ENCODE results near the gene NPW. TPM values are rescaled to one million over a fixed set of nuclear protein-coding genes. Genes with fewer than 3 reads are reported as not detected.

Gene NPW
- total and polyA plus RNA-seq, 2 of the 8 experiments (the other 6 are each of a cell fraction or from before 2014, with no cell fraction given): 4.0 to 10.3 TPM

- no peak for TF ChIP-seq RNF2 (IDR thresholded peaks at IDR 0.05; ENCODE audit: borderline replicate concordance, low read depth, low read length, missing control alignments, poor library complexity, severe bottlenecking)
- TF ChIP-seq MAX (IDR thresholded peaks at IDR 0.05): no peak
- no peak for TF ChIP-seq CHD2 (IDR thresholded peaks at IDR 0.05; ENCODE audit: low read length)
- no peak for TF ChIP-seq KDM1A (IDR thresholded peaks at IDR 0.05; ENCODE audit: borderline replicate concordance, low read length)
- no peak for TF ChIP-seq POU5F1 (IDR thresholded peaks at IDR 0.05; ENCODE audit: low read depth, low read length)
- no peak for TF ChIP-seq TAF1 (IDR thresholded peaks at IDR 0.05; ENCODE audit: low read depth, low read length)
- no peak for TF ChIP-seq TAF7 (optimal IDR thresholded peaks at IDR 0.05; ENCODE audit: borderline replicate concordance, low read depth, low read length)
Measured at GRCh38 chr16:2001456-2002355, 17.9 kb upstream of the NPW start (continued).
